NCI-H69 (cell line): Measurements from ENCODE around the gene CDH23.

Source experiments
- DNase-seq: peaks from one replicate; lab custom pipeline; 2025; lab: John Stamatoyannopoulos, UW

CDH23 gene

DNA sequence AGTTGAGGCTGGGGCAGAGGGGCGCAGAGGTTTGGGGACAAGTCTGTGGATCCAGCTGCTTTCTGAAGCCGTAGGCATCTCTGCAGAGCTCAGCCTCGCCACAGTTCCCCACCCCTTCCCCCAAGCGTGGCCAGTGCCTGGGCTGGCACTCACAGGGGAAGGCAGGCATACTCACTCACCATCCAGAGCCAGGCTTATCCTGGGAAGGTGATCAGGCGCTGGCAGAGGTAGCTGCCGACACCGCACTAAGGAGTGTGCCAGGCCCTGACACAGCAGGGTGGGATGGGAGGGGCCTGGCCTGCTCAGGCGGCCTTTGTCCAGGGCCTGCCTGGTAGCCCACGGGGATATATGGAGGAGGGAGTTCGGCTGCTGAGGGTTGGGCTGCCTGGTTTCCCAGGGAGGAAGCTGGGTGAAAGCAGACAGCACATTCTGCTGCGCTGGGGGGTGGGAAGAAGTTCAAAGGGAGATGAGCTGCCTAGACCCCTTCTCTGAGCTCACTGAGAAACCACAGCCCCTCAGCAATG, 360.7 kb downstream of the CDH23 start:
- peak; percentile 60 for DNase-seq

DNA sequence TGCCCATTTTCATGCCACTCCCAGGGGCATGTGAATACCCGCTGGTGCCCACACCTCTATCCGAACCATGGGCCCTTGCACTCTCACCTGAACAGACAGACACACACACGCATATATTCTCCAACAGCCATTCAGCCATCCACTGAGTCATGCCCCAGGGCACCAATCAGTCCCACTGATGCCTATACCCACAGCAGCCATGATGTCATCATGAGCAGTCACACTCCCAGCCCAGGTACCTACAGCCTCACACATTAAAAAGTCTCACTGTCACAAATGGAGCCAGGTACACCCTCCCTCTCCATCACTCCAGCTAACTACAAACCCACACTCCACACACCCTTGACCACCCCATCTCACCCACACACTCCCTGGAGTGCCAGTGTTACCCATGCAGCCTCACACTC, 364.4 kb downstream of the CDH23 start:
- DNase-seq, result no peak

DNA sequence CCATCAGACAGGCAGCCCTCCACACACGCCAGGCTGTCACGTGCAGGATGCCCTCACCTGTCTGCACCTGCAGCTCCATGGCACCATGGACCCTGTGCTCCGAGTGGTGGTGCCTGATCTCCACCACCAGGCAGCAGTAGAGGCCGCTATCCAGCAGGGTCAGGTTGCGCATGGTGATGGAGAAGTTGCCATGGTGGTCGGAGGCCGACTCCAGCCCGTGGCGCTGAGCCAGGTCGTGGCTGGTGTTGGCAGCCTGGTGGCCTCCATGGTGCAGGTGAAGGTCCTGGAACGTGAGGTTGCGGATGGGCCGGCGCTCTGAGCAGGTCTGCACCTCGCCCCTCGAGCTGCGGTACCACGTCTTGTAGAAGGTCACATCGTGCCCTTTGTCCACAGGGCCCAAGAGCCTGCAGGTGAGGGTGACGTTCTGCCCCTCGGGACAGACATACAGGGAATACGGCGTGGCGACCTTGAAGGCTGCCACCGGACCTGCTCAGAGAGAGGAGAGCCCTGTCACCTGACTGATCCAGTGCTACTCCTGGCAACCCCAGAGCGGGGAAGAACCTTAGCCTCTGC, 364.9 kb downstream of the CDH23 start:
- DNase-seq, result no peak

DNA sequence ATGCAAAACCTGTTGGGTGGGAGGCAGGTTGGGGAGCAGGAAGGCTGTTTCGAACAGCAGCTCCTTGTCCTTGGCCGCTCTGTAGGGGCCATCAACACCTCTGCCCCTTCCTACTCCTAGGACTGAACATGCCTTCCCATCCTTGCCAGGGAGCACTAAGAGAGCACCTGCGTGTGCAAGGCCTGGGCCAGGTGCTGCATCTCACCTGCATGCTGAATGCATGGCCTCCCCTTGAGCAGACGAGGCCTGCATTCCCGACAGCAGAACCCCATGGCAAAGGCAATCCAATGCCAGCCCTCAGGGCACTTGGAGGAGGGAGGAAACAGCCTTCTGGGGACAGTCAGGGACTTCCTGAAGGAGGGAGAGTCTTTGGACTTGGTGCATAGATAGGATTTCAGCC, 365.6 kb downstream of the CDH23 start:
- no peak for DNase-seq

GRCh38 chr10:71763352-71764127, 366.8 kb downstream of the CDH23 start:
- DNase-seq, result no peak

- DNase-seq, result no peak
Observed at GRCh38 chr10:71765176-71765904, 368.6 kb downstream of the CDH23 start.

DNA sequence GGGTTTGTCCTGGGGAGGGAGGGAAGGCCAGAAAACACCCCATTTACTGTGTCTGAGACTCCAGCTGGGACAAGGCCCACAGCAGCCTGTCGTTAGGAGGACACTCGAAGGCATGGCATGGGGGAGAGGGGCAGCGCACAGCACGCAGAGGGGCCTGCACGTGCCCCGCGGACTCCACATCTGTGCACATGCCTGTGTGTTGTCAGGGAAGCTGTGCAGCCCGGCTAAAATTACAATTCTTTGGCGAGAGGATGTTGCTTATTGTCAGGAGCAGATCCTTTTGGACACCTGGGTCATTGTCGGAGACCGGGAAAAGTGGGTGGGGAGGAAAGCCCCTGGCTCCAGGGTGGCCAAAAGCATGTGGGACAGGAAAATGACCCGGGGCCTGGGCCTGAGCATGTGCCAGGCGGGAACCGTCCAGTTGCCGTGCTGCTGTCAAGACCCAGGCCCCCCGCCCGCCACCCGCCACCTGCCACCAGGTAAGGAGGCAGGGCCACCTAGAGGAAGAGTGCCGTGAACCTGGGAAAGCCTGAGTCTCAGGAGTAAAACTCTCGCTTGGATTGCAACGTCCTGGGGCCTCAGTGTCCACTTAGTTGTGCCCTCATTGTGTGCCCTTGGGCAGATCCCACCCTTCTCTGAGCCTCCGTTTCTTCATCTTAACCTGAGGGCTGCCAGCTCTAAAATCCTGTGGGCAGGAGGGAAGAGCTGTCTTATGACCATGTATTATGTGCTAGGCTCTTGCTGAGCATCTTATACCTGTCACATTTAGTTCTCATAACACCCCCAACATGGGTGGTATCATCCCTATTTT, 369.4 kb downstream of the CDH23 start:
- DNase-seq, result no peak

- peak; percentile 59 for DNase-seq
Observed at GRCh38 chr10:71766717-71767419, 370.1 kb downstream of the CDH23 start.

GRCh38 chr10:71767420-71768035, 370.8 kb downstream of the CDH23 start:
- DNase-seq, result peak; percentile 37

DNA sequence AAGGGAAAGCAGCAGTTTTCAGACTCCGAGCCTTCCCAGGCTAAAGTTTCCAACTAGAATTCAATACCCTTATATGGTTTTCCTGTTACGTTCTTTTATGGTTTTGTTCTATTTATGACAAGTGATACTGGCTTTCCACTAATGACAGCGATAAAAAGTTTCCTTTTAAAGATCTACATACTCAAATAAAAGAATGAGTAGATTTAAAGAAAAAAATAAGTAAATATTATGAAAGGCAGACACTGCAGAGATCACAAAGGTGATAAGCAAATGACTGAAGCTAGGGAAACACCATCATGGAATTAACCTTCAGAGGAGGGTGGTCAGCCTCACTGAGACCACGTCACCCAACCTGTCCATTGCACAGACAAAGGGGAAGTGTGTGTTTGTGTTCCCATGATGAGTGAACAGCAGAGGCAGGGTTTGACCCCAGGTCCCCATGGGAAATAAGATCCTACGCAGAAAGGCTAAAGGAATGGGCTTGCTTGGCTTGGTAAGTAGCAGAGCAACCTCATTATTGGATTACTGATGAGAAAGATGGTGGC, 372.6 kb downstream of the CDH23 start:
- no peak for DNase-seq

GRCh38 chr10:71770255-71770654, 373.5 kb downstream of the CDH23 start:
- DNase-seq, result no peak

GRCh38 chr10:71770789-71771188, 374.1 kb downstream of the CDH23 start:
- DNase-seq, result no peak

- no peak for DNase-seq
Observed at GRCh38 chr10:71771204-71771603, 374.5 kb downstream of the CDH23 start.

DNA sequence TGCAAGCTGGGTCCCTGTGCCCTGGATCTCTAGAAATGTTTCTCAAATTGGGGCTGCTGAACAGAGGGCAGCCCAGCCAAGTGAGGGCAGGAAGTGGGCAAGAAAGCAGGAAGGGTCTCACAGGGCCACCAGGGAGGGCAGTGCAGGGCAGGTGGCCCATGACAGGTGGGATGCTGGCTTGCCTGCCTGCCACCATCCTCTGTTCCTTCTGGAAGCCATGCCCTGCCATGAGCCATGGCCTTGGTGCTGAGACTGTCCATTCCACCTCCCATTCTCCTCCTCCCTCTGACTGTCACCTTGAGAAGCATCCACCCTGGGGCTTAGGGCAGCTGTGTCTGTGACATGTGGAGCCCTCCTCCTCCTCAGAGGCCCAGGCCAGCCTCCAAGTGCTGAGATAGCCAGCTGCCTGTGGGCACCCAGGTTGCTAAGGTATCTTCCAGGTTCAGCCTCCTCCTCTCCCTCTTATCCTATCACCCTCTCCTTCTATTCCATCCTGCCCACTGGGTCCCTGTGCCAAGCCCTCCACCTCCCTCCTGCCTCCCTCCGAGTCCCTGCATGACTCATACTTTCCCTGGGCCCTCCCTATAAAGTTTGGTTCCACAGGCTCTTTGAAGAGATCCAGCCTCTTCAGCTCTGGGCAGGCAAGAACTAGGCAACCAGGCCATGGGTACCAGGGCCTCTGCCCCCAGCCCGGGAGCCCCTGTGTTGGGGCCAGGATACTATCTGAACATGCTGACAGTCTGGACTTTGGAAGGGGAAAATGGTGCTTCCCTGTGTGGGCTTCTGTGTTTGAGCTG, 375.3 kb downstream of the CDH23 start:
- DNase-seq, result peak; percentile 40

- no peak for DNase-seq
Observed at GRCh38 chr10:71772832-71773220, 376.1 kb downstream of the CDH23 start.

GRCh38 chr10:71773221-71773971, 376.7 kb downstream of the CDH23 start, which contains the start of gene VSIR:
VSIR (minus strand) TSS chr10:71773520; CDS start chr10:71773439, 81 bp downstream.
- DNase-seq, result peak; percentile 83

- no peak for DNase-seq
Observed at GRCh38 chr10:71774916-71775702, 378.4 kb downstream of the CDH23 start.

DNA sequence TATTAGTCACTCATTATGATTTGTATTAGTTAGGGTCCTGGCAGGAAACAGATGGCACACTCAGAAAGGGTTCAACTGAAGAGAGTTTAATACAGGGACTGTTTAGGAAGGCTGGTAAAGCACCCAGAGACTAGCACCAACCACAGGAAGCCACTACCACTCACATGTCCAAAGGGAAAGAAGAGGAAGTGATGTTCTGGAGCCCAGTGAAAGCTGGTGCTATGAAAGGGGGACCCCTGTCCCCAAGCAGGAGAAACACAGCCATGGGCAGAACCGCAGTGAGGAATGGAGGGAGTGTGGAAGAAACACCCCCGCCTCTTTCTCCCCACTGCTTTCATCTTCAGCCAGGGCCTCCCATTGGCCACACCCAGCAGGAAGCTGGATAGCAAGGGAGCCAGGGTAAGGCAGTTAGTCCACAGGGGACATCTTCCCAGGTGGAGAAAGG, 379.8 kb downstream of the CDH23 start:
- peak; percentile 12 for DNase-seq
